B cell (primary cell): ENCODE data around the gene SNX14. TPM values are rescaled to one million over a fixed set of nuclear protein-coding genes. Genes with fewer than 3 reads are reported as not detected.

ENCODE experiments used
- ATAC-seq: fragments of 200-7000 bp; cut with Tn5 transposase; one replicate; pipeline ENCODE4 v1.10.0; 2021; ENCODE audit warnings: low read depth, mild to moderate bottlenecking, moderate number of reproducible peaks, moderate library complexity
- CTCF ChIA-PET: fragments of 350-600 bp; sonication (Branson Sonifier 250); formaldehyde crosslinking; loops from one replicate; lab custom pipeline; 2021; ENCODE audit warnings: antibody characterized with exemption, inconsistent platforms; lab: Charles Lee
- POLR2A ChIA-PET: fragments of 350-600 bp; sonication (Branson Sonifier 250); formaldehyde crosslinking; loops from one replicate; lab custom pipeline; 2021; ENCODE audit warnings: antibody characterized with exemption; lab: Charles Lee
- DNase-seq: peaks from one replicate; pipeline ENCODE4 v3.0.0; 2013
- H2AFZ ChIP-seq: 2 replicates; pipeline ENCODE4 v1.6.1; 2012; ENCODE audit warnings: mild to moderate bottlenecking, low read depth, low read length; ENCODE audit not compliant: insufficient read depth, poor library complexity, severe bottlenecking
- H3K27ac ChIP-seq, 2 donors: 1 replicate in 1 of 2; 2 replicates in 1 of 2; pipeline ENCODE4 v1.5.1; 2012 to 2013; ENCODE audit warnings: low read length in 2 of 2, mild to moderate bottlenecking in 2 of 2, moderate library complexity in 1 of 2
- H3K27me3 ChIP-seq, 4 experiments: fragments of 200-600 bp in 1 of 4; sonication (generic) in 1 of 4; replicated peaks in 1 of 4; 1 replicate in 2 of 4; 2 replicates in 2 of 4; pipeline versions ENCODE4 v1.6.1 to v1.7.0; 2013 to 2016; ENCODE audit warnings: low read length in 3 of 4, mild to moderate bottlenecking in 2 of 4, mixed read lengths in 1 of 4, moderate library complexity in 1 of 4; ENCODE audit not compliant: insufficient read depth in 4 of 4, control insufficient read depth in 3 of 4; ENCODE audit errors: control extremely low read depth in 1 of 4
- H3K36me3 ChIP-seq, 2 experiments: replicated peaks in 1 of 2; 1 replicate in 1 of 2; 2 replicates in 1 of 2; pipeline versions ENCODE4 v1.6.1 to v1.7.1; 2013; ENCODE audit warnings: low read length in 1 of 2; ENCODE audit not compliant: insufficient read depth in 2 of 2, control insufficient read depth in 1 of 2; ENCODE audit errors: control extremely low read depth in 1 of 2, extremely low read depth in 1 of 2
- H3K4me1 ChIP-seq, 2 donors: fragments of 200-600 bp in 1 of 2; sonication (generic) in 1 of 2; 1 replicate in 1 of 2; 2 replicates in 1 of 2; pipeline versions ENCODE4 v1.5.1 to v1.6.1; 2013 to 2017; ENCODE audit warnings: low read length in 2 of 2; ENCODE audit not compliant: control insufficient read depth in 2 of 2, insufficient read depth in 2 of 2
- H3K4me2 ChIP-seq: replicated peaks from 2 replicates; pipeline ENCODE3; 2012; ENCODE audit warnings: mild to moderate bottlenecking, low read depth, low read length; ENCODE audit not compliant: poor library complexity, severe bottlenecking
- H3K4me3 ChIP-seq, 5 experiments: fragments of 200-600 bp in 1 of 5; sonication (generic) in 1 of 5; 1 replicate in 3 of 5; 2 replicates in 2 of 5; pipeline versions ENCODE4 v1.5.1 to v1.7.0; 2011 to 2016; ENCODE audit warnings: low read length in 4 of 5, mild to moderate bottlenecking in 4 of 5, low read depth in 2 of 5, control low read depth in 1 of 5, moderate library complexity in 1 of 5; ENCODE audit not compliant: insufficient read depth in 1 of 5; ENCODE audit errors: control extremely low read depth in 1 of 5, extremely low read depth in 1 of 5
- H3K79me2 ChIP-seq: fragments of 200-600 bp; sonication (generic); one replicate; pipeline ENCODE4 v1.6.0; 2016; ENCODE audit warnings: low read length; ENCODE audit not compliant: control insufficient read depth, insufficient read depth
- H3K9ac ChIP-seq: fragments of 200-600 bp; sonication (generic); 2 replicates; pipeline ENCODE4 v1.6.1; 2017; ENCODE audit warnings: mild to moderate bottlenecking, low read length, moderate library complexity
- H3K9me3 ChIP-seq, 3 donors: one replicate each; pipeline versions ENCODE4 v1.6.1 to v1.7.1; 2013; ENCODE audit warnings: low read length in 2 of 3; ENCODE audit not compliant: control insufficient read depth in 2 of 3, insufficient read depth in 1 of 3; ENCODE audit errors: control extremely low read depth in 1 of 3
- H4K20me1 ChIP-seq: 2 replicates; pipeline ENCODE4 v1.6.0; 2012; ENCODE audit warnings: mild to moderate bottlenecking, low read length; ENCODE audit not compliant: insufficient read depth, control insufficient read depth, poor library complexity, severe bottlenecking
- H3K27ac Mint-ChIP-seq: one replicate; pipeline ENCODE4 v1.8.0; 2021; ENCODE audit warnings: mixed read lengths
- H3K27me3 Mint-ChIP-seq: one replicate; pipeline ENCODE4 v1.8.0; 2021; ENCODE audit warnings: mixed read lengths
- H3K4me1 Mint-ChIP-seq: one replicate; pipeline ENCODE4 v1.8.0; 2021; ENCODE audit warnings: mixed read lengths
- H3K4me3 Mint-ChIP-seq: one replicate; pipeline ENCODE4 v1.8.0; 2021; ENCODE audit warnings: mixed read lengths
- H3K9me3 Mint-ChIP-seq: one replicate; pipeline ENCODE4 v1.8.0; 2022; ENCODE audit warnings: mixed read lengths; ENCODE audit not compliant: insufficient read depth
- EZH2 ChIP-seq: IDR thresholded peaks from 2 replicates; pipeline ENCODE4 v1.6.1; 2012; ENCODE audit warnings: borderline replicate concordance, low read depth, mild to moderate bottlenecking, moderate library complexity, low read length; ENCODE audit not compliant: insufficient read depth, poor library complexity, severe bottlenecking
- WGBS: methylation state at CpG from one replicate; pipeline ENCODE4 v1.1.5; 2013; ENCODE audit warnings: missing lambda C conversion rate; ENCODE audit not compliant: insufficient coverage; 5-methylcytosine and 5-hydroxymethylcytosine counted together
- intact Hi-C: fragments of 100-400 bp; cut with micrococcal nuclease; formaldehyde crosslinking; loops from one replicate; pipeline ENCODE4 v1.10.0; 2022
- polyA plus RNA-seq: library from polyadenylated mRNA; depleted of rRNA; stranded (reverse); fragments of >200 nt; gene quantifications from 2 replicates; pipeline ENCODE4 v1.2.3, GENCODE V29; 2012
- total RNA-seq, 2 donors: library from RNA; stranded (reverse); fragments of 120-200 nt in 1 of 2; gene quantifications; 1 replicate in 1 of 2; 2 replicates in 1 of 2; pipeline versions ENCODE4 v1.2.3 to v1.2.4, GENCODE V29; 2013 to 2022
- TF ChIP-seq, protein P1 (sequence below): fragments of 200-600 bp; IDR thresholded peaks from one replicate; pipeline ENCODE4 v1.8.0; 2022; ENCODE audit warnings: antibody characterized with exemption, mild to moderate bottlenecking

Gene SNX14
- total and polyA plus RNA-seq, 2 donors (not counting 1 experiment from before 2014, with no cell fraction given) = 36.9 to 80.0 TPM

GRCh38 chr6:85569323-85569722, 24.3 kb downstream of the SNX14 start:
- DNase-seq = no peak
- POLR2A ChIA-PET = no interaction called here
- intact Hi-C loops = no loop called here
- no peak for TF ChIP-seq EZH2
- TF ChIP-seq, protein P1, sequence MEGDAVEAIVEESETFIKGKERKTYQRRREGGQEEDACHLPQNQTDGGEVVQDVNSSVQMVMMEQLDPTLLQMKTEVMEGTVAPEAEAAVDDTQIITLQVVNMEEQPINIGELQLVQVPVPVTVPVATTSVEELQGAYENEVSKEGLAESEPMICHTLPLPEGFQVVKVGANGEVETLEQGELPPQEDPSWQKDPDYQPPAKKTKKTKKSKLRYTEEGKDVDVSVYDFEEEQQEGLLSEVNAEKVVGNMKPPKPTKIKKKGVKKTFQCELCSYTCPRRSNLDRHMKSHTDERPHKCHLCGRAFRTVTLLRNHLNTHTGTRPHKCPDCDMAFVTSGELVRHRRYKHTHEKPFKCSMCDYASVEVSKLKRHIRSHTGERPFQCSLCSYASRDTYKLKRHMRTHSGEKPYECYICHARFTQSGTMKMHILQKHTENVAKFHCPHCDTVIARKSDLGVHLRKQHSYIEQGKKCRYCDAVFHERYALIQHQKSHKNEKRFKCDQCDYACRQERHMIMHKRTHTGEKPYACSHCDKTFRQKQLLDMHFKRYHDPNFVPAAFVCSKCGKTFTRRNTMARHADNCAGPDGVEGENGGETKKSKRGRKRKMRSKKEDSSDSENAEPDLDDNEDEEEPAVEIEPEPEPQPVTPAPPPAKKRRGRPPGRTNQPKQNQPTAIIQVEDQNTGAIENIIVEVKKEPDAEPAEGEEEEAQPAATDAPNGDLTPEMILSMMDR = no peak
- Histone ChIP-seq H3K9me3 (no peaks in the 10 kb centered on the region), H3K27ac (no peak overlapping the region), H3K4me3 (no peak overlapping the region), H4K20me1 (no peaks in the 10 kb centered on the region), H3K36me3 (peaks cover 9 to 22% of the 10 kb centered on the region in 2 experiments), H3K79me2 (peaks cover 6% of the 10 kb centered on the region), H3K9ac (no peak overlapping the region), H3K4me1 (no peaks in the 10 kb centered on the region), H2AFZ (no peak overlapping the region), H3K27me3 (no peaks in the 10 kb centered on the region), H3K4me2 (no peak overlapping the region)
- Mint-ChIP-seq H3K4me1 (peaks cover 3% of the 10 kb centered on the region), H3K9me3 (no peaks in the 10 kb centered on the region), H3K27ac (no peak overlapping the region), H3K27me3 (no peaks in the 10 kb centered on the region), H3K4me3 (no peak overlapping the region)
- CTCF ChIA-PET = interaction anchor here (1.4 kb wide), 1 partner anchor 32 kb away, joined by 4 read pairs; no protein-coding TSS in a partner anchor
- ATAC-seq = no peak

GRCh38 chr6:85568411-85568810, 25.2 kb downstream of the SNX14 start:
- Histone ChIP-seq H4K20me1 (no peaks in the 10 kb centered on the region), H3K36me3 (peaks cover 11 to 23% of the 10 kb centered on the region in 2 experiments), H3K4me2 (no peak overlapping the region), H2AFZ (no peak overlapping the region), H3K4me3 (no peak overlapping the region), H3K9ac (no peak overlapping the region), H3K27me3 (no peaks in the 10 kb centered on the region), H3K79me2 (peaks cover 3% of the 10 kb centered on the region), H3K27ac (no peak overlapping the region), H3K4me1 (no peaks in the 10 kb centered on the region), H3K9me3 (no peaks in the 10 kb centered on the region)
- WGBS = no CpG with 5 or more reads among the region's 6 CpGs
- ATAC-seq (no peak), DNase-seq (no peak)
- intact Hi-C loops = no loop called here
- no peak overlapping the region for H3K4me3 Mint-ChIP-seq
- peaks cover 3% of the 10 kb centered on the region for H3K4me1 Mint-ChIP-seq
- H3K27ac Mint-ChIP-seq = no peak overlapping the region
- POLR2A ChIA-PET = no interaction called here
- H3K27me3 Mint-ChIP-seq = no peaks in the 10 kb centered on the region
- H3K9me3 Mint-ChIP-seq = no peaks in the 10 kb centered on the region
- CTCF ChIA-PET = no interaction called here
- TF ChIP-seq, protein P1 = no peak
- no peak for TF ChIP-seq EZH2
